ENCODE measurements around the gene LIN9.
"Not testable (repeated sequence)": the region's sequence is repeated elsewhere in the genome, so short reads cannot be mapped to it uniquely, and the experiment has no call there.

LIN9 gene

DNA sequence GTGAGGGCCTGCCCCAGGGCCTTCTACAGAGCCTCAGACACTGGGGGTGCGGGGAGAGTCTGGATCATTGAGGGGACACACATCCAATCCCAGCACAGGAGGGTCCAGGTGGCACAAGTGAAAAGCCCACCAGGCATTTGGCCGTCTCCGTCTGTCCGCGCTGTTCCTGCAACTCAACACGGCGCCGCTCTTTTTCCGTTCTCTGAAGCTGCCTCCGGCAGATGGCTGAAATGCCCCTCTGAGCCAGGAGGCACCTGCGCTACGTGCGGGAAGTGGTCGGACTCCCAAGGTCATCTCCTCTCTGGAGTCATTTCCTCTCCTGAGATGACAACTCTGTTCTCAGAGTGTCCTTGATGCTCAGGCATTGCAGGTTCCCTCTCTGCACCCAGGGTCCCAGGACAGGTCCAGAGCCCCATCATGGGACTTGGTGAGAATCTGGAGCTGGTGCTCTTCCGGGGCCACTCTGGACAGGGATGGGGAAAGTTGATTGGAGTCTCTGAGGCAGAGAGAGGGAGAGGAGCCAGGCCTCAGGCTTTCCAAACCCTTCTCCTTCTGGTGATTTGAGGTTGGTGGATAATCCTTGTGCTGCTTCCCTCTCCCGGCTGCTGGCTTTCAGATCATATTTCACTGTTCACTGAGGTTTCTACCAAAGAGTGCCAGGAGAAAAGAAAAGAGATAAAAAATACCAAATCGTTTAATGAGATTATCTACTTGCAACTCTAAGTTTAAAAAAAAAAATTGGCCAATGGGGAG, 99.5 kb downstream of the LIN9 start:
- no peak for DNase-seq

DNA sequence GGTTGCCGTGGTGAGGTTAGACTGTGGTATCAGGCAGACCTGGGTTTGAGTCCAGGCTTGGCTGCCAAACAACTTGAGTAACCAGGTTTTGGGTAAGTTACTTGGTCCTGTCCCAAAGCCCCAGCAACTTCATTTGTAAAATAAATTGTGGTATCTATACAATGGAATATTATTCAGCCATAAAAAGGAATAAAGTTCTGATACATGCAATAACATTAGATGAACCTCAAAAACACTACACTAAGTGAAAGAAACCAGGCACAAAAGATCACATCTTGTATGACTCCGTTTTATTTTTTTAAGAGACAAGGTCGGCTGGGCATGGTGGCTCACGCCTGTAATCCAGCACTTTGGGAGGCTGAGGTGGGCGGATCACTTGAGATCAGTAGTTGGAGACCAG, 101.9 kb downstream of the LIN9 start:
- no peak for DNase-seq

DNA sequence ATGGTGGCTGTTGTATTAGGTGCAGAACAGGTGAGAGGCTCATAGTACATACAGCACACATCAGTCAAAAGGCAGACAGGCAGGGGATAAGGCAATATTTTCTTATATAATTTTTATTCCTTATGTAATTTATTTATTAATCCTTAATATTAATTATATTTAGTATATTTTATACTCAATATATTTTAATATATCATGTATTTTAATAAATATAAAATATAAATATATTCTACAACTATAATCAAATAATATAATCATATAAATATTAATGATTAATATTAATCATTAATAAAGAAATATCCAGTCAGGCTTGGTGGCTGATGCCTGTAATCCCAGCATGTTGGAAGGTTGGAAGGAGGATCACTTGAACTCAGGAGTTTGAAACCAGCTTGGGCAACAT, 104.8 kb downstream of the LIN9 start:
- DNase-seq, result no peak

DNA sequence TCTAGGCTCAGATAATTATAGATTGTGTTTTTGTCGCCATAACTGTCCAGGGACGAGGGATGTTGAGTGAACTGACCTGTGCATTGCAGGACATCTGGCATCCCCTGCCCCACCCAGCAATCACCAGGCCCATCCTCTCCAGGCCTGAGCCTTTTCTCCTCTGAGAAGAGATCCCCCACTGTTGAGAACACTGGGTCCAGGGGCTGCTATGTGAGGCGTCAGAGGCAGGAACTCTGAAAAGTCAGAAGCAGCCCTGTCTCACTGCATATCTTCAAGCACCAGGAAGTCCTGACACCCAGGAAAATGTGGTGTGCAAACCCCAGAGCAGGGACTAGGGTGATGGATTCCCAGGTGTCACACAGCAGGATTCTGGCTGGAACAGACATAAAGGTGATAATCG, 105.3 kb downstream of the LIN9 start:
- no peak for DNase-seq

DNA sequence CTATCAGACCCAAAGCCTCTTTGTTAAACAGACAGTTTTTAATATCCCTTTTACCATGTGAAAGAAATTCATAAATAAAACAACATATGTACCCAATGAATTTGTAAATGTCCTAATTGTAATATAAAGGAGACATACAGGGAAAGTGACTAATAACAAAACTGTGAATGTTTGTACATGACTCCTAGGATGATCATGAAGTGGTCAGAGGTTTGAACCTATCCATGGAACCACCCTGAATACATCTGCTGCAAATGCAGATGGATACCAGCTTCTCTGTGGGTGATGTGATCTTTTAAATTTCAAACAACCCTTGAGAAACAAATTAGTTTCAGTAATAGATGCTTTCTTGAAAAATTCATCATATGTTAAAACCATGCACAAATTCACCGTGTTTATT, 105.7 kb downstream of the LIN9 start:
- DNase-seq, result no peak

DNA sequence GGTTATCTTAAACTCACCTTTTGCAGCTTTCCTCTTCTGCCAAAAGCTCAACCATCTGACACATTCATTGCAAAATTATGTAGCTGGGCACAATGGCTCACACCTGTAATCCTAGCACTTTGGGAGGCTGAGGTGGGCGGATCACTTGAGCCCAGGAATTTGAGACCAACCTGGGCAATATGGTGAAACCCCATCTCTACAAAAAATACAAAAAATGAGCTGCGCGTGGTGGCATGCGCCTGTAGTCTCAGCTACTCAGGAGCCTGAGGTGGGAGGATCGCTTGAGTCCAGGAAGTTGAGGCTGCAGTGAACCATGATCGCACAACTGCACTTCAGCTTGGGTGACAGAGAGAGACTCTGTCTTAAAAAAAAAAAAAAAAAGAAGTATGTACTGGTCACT, 106.3 kb downstream of the LIN9 start:
- not testable (repeated sequence) for DNase-seq

DNA sequence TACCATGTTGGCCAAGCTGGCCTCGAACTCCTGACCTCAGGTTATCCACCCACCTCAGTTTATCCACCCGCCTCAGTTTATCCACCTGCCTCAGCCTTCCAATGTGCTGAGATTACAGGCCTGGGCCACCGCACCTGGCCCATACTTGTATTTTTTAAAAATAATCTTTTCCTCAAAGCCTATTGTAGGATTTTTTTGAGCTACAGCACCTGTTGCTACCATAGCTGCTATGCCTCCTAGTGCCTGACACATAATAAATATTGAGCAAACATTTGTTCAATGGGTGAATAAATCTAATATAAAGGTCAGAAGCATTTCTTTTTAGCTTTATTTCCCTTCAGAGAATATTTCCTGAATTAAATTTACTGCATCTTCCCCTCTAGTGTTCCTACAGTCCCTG, 106.7 kb downstream of the LIN9 start:
- DNase-seq, result no peak

DNA sequence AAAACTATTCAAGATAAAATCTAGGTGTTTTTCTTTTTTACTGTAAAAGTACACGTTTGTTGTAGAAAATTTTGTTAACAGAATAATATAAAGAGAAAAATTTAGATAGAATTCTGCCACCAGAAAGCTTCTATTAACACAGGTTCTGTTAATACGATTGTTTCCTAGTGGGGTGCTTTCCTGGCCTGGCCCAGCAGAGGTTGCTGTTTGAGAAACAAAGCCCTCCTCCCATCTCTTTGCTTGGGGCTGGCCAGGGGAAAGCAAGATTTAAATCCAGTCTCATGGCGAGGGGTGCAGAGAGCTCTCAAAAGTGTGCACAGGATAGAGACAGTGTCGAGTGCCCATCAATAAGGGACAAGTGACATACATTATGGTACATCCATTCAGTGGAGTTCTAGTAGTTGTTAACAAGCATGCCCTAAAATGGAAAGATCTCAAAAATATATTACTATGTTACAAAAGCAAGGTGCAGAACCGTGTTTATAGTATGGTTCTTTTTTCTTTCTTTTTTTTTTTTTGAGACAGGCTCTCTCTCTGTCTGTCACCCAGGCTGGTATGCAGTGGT, 107.9 kb downstream of the LIN9 start:
- no peak for DNase-seq

DNA sequence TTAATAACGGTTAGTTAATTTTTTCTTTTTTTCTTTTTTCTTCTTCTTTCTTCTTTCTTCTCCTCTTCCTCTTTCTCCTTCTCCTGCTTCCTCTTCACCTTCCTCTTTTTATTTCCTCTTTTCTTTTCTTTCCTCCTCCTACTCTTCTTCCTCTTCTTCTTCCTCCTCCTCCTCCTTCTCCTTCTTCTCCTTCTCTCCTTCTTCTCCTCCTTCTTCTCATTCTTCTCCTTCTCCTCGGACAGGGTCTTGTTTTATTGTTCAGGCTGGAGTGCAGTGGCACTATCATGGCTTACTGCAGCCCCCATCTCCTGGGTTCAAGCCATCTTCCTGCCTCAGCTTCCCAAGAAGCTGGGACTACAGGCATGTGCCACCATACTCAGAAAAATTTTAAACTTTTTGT, 109.0 kb downstream of the LIN9 start:
- DNase-seq, result no peak

DNA sequence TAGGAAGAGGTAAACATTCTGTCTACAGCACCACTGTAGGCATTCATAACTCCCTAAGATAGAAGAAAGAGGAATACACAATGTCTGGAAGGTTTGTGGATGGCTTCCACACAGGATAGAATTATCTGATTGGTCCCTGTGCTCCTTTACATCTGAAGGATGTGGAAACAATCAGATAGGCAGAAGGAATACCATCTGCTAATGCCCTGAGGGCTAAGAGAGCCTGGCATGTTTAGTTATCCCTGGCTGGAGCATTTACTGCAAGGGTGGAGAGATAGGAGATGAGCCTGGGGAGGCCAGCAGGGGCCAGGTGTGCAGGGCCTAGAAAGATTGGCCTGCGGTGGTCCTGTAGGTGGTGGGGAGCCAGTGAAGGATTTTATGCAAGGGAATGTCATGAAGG, 113.8 kb downstream of the LIN9 start:
- DNase-seq, result no peak

DNA sequence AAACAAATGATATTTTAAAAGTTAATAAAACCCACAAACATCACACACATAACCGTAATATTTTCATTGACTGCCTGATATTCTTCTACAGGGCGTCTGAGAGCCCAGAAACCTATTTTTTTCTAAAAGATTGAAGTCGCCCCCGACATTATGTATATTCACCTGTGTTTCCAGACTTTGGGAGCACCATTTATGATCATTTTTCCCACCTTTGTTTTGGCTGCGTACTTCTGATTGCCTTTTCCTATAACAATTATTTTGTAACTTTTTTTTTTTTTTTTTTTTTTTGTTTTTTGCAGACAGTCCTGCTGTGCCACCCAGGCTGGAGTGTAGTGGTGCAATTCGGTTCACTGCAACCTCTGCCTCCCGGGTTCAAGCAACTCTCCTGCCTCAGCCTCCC, 121.6 kb downstream of the LIN9 start:
- no peak for DNase-seq

DNA sequence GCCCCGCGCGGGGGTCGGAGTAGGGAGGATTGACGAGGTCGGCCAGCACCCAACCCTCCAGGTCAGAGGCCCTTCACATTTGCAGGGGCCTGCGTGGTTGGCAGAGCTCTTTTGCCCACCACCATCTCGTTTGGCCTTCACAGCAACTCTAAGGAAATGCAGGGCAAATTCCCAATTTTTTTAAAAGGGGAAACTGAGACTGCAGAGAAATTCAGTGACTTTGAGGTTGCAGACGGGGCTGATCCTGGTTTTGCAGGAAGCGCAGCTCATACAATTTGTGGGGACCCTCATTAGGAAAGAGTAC, 122.0 kb downstream of the LIN9 start:
- no peak for DNase-seq

DNA sequence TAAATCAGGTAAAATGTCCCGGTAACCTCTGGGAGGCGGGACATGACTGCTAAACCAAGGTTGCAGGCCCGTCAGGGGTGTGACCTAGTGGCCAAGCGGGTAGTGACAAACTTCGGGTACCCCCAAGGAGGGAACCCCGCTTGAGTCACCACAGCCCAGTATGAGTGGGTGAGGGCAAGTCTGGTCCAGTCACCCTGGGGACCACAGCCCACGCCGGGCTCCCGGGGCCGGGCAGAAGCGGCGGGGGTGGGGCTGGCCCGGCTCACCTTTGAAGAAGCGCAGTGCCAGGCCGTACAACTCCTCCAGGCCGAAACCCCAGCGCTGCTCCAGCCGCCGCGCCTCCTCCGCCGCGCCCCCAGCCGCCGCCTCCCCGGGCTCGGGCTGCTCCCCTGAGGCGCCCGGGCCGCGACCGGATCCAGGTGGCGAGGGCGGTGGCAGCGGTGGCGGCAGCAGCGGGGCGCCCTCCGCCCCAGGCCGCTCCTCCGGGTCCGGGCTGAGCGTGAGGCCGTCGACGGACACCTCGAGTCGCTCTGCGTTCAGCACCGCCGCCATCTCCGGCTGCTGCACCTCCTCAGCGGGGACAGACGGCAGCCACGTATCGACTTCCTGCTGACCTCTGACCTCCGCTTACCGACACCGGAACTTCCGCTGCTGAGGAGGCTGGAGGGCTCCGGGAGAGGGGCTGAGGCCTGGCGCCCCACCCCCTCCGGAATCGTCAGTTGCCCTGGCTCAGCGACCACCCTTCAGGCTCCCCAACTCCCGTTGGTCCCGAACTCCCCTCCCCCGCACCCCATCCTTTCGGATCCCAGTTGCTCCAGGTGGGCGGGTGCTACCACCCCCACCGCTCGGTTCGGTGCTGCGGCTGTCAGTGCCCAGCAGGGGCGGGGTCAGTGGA, 122.6 kb downstream of the LIN9 start, which contains the start of gene ACBD3:
Gene ACBD3 (minus strand): TSS at position 618 of the 895 bp plus-strand sequence. CDS start 66 bp downstream, at position 552.
- DNase-seq, result peak; percentile 77 to 80

DNA sequence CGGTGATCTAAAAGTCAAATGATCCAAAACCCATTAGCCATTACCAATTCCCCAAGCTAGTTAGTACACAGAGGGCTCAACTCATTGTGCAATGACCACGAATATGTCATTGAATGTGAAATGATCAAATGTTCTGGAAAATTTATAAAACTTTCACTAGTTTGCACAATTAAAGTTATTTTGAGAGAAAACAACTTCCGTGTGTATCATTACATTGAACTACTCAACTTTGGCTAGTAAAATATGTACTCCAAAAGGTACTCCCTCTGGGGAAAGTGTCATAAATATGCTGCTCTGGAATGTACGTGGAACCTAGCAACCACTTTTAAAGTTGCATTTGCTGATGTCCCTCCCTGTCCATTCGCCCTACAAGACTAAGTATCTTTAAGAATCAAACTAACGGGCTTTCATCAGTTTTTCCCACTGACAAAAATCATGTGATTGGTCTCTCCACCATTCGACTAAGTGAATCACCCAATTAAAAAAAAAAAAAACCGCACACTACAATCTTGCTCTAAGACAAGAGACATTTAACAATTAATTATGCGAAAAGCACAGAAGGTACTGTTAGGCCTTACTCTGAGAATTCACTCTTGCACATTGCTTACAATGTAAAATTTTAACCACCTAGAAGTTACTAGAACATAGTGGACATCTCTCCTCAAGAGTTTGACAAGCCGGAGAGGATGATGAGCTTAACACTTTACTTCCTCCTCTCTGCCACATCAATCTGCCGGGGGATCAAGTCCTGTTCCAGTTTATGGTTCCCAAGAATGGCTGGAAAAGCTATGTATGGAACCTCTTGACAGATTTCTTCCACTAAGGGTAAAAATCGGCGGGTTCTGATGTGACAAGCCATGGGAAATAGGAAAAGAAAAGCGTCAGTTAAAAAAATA, 123.6 kb downstream of the LIN9 start:
- no peak for DNase-seq

DNA sequence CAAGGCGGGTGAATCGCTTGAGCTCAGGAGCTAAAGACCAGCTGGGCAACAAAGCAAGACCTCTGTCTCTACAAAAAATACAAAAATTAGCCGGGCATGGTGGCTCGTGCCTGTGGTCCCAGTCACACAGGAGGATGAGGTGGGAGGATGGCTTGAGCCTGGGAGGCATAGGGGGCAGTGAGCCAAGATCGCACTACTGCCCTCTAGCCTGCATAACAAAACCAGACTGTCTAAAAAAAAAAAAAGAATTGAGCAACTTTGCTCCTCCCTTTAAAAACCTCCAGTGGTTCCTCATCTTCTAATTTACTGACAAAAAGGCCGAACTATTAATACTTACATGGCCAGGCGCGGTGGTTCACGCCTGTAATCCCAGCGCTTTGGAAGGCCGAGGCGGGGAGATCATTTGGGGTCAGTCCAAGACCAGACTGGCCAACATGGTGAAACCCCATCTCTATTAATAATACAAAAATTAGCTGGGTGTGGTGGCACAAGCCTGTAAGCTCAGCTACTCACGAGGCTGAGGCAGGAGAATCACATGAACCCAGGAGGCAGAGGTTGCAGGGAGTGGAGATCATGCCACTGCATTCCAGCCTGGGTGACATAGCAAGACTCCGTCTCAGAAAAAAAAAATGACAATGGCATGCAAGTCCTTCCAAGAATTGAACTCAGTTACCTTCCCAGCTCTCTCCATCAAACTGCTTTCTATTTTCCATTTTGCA, 126.8 kb downstream of the LIN9 start:
- DNase-seq, result no peak
